Measurements from ENCODE around the gene TBC1D1. TPM values are rescaled to one million over a fixed set of nuclear protein-coding genes. Genes with fewer than 3 reads are reported as not detected.

Gene TBC1D1
- total RNA-seq, 1 donor = 101 TPM

DNA sequence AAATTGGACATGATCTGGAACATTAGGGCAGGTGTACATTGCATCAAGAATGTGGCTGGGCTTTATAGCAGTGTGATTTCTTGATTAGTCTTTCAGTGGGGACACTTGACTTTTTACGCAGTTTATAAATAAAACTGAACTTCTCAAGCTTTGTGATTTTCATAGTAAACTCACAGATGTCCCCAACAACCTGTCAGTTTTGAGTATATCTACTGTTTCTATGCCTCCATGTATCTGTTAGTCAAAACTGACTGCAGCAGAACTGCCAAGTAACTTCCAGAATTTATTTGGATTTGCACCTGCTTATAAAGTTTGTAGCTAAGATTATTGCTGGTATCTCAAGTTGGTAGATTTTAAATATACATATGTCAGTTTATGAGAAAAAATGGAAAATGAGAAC is 89.4 kb downstream of the TBC1D1 start:
- H3K4me3 ChIP-seq (ENCODE audit: low read depth, low read length) = no peak overlapping the region
- TF ChIP-seq, protein P1, sequence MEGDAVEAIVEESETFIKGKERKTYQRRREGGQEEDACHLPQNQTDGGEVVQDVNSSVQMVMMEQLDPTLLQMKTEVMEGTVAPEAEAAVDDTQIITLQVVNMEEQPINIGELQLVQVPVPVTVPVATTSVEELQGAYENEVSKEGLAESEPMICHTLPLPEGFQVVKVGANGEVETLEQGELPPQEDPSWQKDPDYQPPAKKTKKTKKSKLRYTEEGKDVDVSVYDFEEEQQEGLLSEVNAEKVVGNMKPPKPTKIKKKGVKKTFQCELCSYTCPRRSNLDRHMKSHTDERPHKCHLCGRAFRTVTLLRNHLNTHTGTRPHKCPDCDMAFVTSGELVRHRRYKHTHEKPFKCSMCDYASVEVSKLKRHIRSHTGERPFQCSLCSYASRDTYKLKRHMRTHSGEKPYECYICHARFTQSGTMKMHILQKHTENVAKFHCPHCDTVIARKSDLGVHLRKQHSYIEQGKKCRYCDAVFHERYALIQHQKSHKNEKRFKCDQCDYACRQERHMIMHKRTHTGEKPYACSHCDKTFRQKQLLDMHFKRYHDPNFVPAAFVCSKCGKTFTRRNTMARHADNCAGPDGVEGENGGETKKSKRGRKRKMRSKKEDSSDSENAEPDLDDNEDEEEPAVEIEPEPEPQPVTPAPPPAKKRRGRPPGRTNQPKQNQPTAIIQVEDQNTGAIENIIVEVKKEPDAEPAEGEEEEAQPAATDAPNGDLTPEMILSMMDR (IDR thresholded peaks at IDR 0.05; ENCODE audit: insufficient read depth, low read depth, low read length) = no peak
- no peak for DNase-seq (ENCODE audit: low read depth)

DNA sequence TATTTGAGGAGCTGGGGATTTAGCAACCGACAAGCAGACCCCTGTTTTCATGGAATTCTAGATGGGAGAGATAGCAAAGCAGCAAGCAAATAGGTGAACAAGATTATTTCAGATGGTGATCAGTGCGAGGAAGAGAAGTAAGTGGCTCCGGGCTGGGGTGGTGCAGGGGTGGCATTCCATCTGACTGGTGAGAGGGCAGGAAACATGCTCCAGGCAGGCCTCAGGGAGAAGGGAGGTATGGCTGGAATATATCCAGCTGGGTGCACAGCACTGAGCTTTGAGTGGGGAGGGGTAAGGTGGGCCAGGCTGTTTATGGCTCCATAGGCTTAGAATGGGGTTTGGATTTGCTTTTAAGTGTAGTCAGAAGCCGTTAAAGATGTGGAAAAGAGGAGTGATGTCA is 90.5 kb downstream of the TBC1D1 start:
- TF ChIP-seq, protein P1 (IDR thresholded peaks at IDR 0.05; ENCODE audit: insufficient read depth, low read depth, low read length) = no peak
- DNase-seq (ENCODE audit: low read depth) = no peak
- no peak overlapping the region for H3K4me3 ChIP-seq (ENCODE audit: low read depth, low read length)

DNA sequence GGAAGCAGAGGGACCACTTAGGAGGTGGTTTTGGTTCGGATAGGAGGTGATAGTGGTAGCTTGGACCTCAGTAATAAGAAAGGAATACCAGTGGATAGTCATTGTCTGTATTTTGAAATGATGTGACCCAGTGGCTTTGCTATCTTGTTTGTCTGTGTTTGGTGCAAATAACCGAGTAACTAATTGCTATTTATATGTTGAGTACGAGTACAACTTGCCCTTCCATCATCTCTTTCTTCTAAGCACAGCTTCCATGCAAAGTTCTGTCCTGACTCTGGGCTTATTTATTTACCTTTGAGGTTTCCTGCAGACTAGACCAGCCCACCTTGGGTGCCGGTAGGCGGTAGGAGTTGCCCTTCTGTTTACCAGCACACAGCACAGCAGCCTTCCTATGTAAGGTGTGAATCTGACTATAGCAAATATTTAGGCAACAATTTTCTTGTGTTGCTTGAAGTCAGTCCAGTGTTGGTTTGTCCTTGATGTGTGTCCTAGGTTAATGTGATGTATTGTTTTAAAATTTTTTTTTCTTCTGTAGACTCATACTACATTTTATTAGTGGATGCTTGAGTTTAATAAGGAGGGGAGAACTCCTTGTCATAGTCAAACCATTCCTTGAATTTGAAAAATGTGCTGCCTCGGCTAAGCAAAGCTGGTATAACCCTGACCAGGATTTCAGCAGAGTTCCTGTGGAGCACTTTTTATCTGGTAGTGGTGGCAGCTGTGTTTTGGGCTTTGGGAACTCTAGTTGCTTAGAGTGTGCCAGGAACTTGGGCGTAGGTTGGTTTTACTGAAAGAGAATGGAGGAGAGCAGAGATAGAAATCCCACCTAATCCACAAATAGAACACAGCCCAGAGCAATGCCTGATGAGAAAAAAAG is 91.2 kb downstream of the TBC1D1 start:
- H3K4me3 ChIP-seq (ENCODE audit: low read depth, low read length) = no peak overlapping the region
- peak; percentile 46 for DNase-seq (ENCODE audit: low read depth)
- TF ChIP-seq, protein P1 (IDR thresholded peaks at IDR 0.05; ENCODE audit: insufficient read depth, low read depth, low read length) = no peak

DNA sequence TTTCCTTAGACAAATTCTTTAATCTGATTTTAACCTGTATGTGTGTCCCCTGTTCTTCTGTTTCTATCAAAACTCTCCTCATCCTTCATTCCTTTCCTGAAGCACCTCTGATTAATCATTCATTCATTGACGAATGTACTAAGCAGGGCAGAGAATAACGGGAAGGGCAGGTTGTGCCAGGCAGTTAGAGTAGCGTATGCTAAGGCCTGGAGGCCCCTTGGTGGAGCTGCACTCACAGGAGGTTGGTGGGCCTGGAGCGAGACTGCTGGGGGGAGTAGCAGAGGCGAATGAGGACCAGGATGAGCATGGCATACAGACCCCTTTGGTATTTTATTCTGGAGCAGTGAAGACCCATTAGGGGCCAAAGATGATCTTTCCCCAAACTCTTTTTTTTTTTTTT is 91.9 kb downstream of the TBC1D1 start:
- TF ChIP-seq, protein P1 (IDR thresholded peaks at IDR 0.05; ENCODE audit: insufficient read depth, low read depth, low read length) = no peak
- no peak for DNase-seq (ENCODE audit: low read depth)
- no peak overlapping the region for H3K4me3 ChIP-seq (ENCODE audit: low read depth, low read length)

DNA sequence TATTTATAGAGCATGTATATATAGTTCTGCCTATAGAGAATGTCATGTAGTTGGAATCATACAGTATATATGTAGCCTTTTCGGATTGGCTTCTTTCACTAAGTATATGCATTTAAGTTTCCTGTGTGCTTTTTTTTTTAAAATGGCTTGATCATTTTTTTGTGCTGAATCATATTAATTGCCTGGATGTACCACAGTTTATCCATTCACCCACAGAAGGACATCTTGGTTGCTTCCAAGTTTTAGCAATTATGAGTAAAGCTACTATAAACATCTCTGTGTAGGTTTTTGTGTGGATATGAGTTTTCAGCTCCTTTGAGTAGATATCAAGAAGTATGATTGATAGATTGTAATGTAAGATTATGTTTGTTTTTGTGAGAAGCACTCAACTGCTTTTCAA is 93.1 kb downstream of the TBC1D1 start:
- no peak for DNase-seq (ENCODE audit: low read depth)
- TF ChIP-seq, protein P1 (IDR thresholded peaks at IDR 0.05; ENCODE audit: insufficient read depth, low read depth, low read length) = no peak
- no peak overlapping the region for H3K4me3 ChIP-seq (ENCODE audit: low read depth, low read length)

DNA sequence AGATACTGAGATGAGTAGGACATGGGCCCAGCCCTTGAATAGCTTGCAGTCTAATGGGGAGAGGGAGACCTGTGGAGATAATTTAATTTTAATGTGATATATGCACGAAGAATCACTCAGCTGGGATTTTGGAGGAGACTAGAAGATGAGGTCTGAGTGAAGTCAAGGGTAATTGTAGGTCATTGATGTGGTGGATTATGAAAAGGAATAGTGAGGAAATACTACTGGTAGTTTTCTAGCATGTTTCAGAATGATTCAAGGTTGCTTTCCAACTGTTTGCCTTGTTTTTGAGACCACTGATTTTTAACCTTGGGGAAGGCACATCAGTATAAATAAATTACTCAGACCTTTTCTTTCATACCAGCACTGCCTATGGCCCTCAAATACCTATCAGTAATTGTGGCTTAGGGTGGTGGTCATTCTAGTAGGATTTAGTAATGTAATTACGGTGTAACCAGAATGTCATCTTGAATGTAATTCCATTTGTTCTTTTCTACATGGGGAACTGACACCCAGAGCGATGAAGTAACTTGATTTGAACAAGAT is 94.9 kb downstream of the TBC1D1 start:
- H3K4me3 ChIP-seq (ENCODE audit: low read depth, low read length) = no peak overlapping the region
- DNase-seq (ENCODE audit: low read depth) = no peak
- TF ChIP-seq, protein P1 (IDR thresholded peaks at IDR 0.05; ENCODE audit: insufficient read depth, low read depth, low read length) = no peak
